K562 (cell line): ENCODE data around the gene MRPL54. TPM values are rescaled to one million over a fixed set of nuclear protein-coding genes. Genes with fewer than 3 reads are reported as not detected.

ENCODE experiments used
- ATF1 ChIP-seq, 2 experiments: fragments of 450-650 bp in 1 of 2; IDR thresholded peaks; 2 replicates each; pipeline ENCODE4 v1.6.1; 2016; ENCODE audit warnings: missing compliant biosample characterization in 1 of 2, missing genetic modification characterization in 1 of 2
- CXXC5 ChIP-seq: fragments of 250-450 bp; sonication (Bioruptor Pico); IDR thresholded peaks from 2 replicates; pipeline ENCODE4 v1.8.0; 2022; ENCODE audit warnings: inconsistent platforms, mild to moderate bottlenecking, moderate library complexity
- E2F3 ChIP-seq: fragments of 250-450 bp; sonication (Bioruptor Pico); IDR thresholded peaks from 2 replicates; pipeline ENCODE4 v1.4.0; 2020; ENCODE audit warnings: mild to moderate bottlenecking
- ERF ChIP-seq: fragments of 450-650 bp; formaldehyde crosslinking; IDR thresholded peaks from 2 replicates; pipeline ENCODE4 v1.4.0; 2020; ENCODE audit warnings: mild to moderate bottlenecking, mixed read lengths
- FOXO4 ChIP-seq: fragments of 450-650 bp; formaldehyde crosslinking; IDR thresholded peaks from 2 replicates; pipeline ENCODE4 v1.4.0; 2020; ENCODE audit warnings: mild to moderate bottlenecking, moderate library complexity
- NCOR1 ChIP-seq: fragments of 450-650 bp; IDR thresholded peaks from 2 replicates; pipeline ENCODE4 v1.6.1; 2016; ENCODE audit warnings: mild to moderate bottlenecking, moderate library complexity
- NR2C2 ChIP-seq, 2 experiments: fragments of 200-800 bp in 1 of 2; sonication (Bioruptor generic) in 1 of 2; sonication (generic) in 1 of 2; formaldehyde crosslinking in 1 of 2; IDR thresholded peaks; 2 replicates each; pipeline versions ENCODE4 v1.6.1 to v1.8.0; 2016 to 2022; ENCODE audit warnings: mild to moderate bottlenecking in 1 of 2, missing compliant biosample characterization in 1 of 2, missing genetic modification characterization in 1 of 2, missing genetic modification reagents in 1 of 2
- PATZ1 ChIP-seq: fragments of 250-450 bp; sonication (Bioruptor Pico); IDR thresholded peaks from 2 replicates; pipeline ENCODE4 v1.5.0; 2020; ENCODE audit warnings: mild to moderate bottlenecking, borderline replicate concordance
- RAD51 ChIP-seq: fragments of 450-650 bp; IDR thresholded peaks from 2 replicates; pipeline ENCODE4 v1.7.1; 2016; ENCODE audit warnings: low read depth, mild to moderate bottlenecking, borderline replicate concordance
- SREBF1 ChIP-seq: fragments of 150-350 bp; IDR thresholded peaks from 2 replicates; pipeline ENCODE4 v1.6.1; 2014; ENCODE audit warnings: antibody characterized with exemption, low read depth, low read length, borderline replicate concordance
- TAF15 ChIP-seq: fragments of 200-400 bp; formaldehyde crosslinking; IDR thresholded peaks from 2 replicates; pipeline ENCODE4 v1.6.1; 2017; ENCODE audit warnings: mild to moderate bottlenecking, low read depth, low read length, moderate library complexity
- TEAD2 ChIP-seq: fragments of 450-650 bp; IDR thresholded peaks from 2 replicates; pipeline ENCODE4 v1.6.1; 2016; ENCODE audit warnings: missing genetic modification characterization, control low read depth, missing compliant biosample characterization
- ZC3H8 ChIP-seq: fragments of 450-650 bp; IDR thresholded peaks from 2 replicates; pipeline ENCODE4 v1.6.1; 2017
- ZKSCAN1 ChIP-seq: fragments of 150-350 bp; IDR thresholded peaks from 2 replicates; pipeline ENCODE4 v1.6.1; 2016; ENCODE audit warnings: low read depth, low read length
- ZNF143 ChIP-seq: sonication (generic); formaldehyde crosslinking; IDR thresholded peaks from 2 replicates; pipeline ENCODE4 v1.9.0; 2022; ENCODE audit warnings: mild to moderate bottlenecking, missing genetic modification reagents
- ZNF282 ChIP-seq: sonication (generic); formaldehyde crosslinking; IDR thresholded peaks from 2 replicates; pipeline ENCODE4 v1.8.1; 2023; ENCODE audit warnings: missing genetic modification reagents
- ZNF696 ChIP-seq: fragments of 250-450 bp; sonication (Bioruptor Pico); conservative IDR thresholded peaks from 2 replicates; pipeline ENCODE4 v1.4.0; 2020; ENCODE audit warnings: mild to moderate bottlenecking, moderate library complexity
- ZSCAN29 ChIP-seq: fragments of 450-650 bp; IDR thresholded peaks from 2 replicates; pipeline ENCODE4 v1.6.1; 2017
- polyA plus RNA-seq, 8 experiments: library from polyadenylated mRNA; depleted of rRNA in 4 of 8; stranded (reverse) in 5 of 8; unstranded in 3 of 8; fragments of >200 nt; fragmentation: Nextera tagmentation in 2 of 8; fragmentation: Illumina TruSeq in 1 of 8; extraction: Ambion mirVana in 2 of 8; extraction: Trizol in 1 of 8; gene quantifications; 2 replicates each; pipeline versions ENCODE4 v1.2.1 to v1.2.3, GENCODE V29; 2011 to 2014; ENCODE audit warnings: inconsistent platforms in 1 of 8, missing spikeins in 1 of 8
- total RNA-seq, 7 experiments: library from RNA; depleted of rRNA in 6 of 7; stranded (reverse); fragments of >200 nt in 6 of 7; fragmentation: Illumina TruSeq in 2 of 7; extraction: Trizol in 2 of 7; gene quantifications; 2 replicates each; pipeline versions ENCODE4 v1.2.1 to v1.2.3, GENCODE V29; 2011 to 2021; ENCODE audit warnings: low replicate concordance in 1 of 7
- TF ChIP-seq, protein P1 (sequence below), 2 experiments: fragments of 450-650 bp; IDR thresholded peaks; 2 replicates each; pipeline ENCODE4 v1.6.1; 2018; ENCODE audit warnings: mild to moderate bottlenecking in 2 of 2, low read depth in 1 of 2; ENCODE audit not compliant: partially characterized antibody in 2 of 2
- TF ChIP-seq, protein P2 (sequence below): sonication (generic); formaldehyde crosslinking; IDR thresholded peaks from 2 replicates; pipeline ENCODE4 v1.8.0; 2022; ENCODE audit warnings: mild to moderate bottlenecking, missing genetic modification reagents

Gene MRPL54
- total and polyA plus RNA-seq, 9 of the 15 experiments (the other 6 are each of a cell fraction or from before 2014, with no cell fraction given) = 3.5 to 120 (median 56.9) TPM

DNA sequence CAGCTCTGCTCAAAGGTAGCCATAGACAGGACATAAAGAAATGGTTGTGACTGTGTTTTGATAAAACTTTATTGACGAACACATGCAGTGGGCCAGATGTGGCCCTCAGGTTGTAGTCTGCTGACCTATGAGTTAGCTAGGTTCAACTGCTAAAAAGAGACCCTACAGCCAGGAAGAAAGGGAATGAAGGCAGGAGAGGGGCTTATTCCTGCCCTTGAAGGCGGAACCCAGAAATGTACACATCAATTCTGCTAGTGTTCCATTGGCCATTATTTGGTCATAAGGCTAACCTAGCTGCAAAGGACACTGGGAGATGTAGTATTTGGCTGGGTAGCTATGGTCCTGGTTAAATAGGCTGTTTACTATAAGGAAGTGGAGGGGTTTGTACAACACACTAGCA lies 19.0 kb upstream of the MRPL54 start (continued):
- TF ChIP-seq, protein P1, sequence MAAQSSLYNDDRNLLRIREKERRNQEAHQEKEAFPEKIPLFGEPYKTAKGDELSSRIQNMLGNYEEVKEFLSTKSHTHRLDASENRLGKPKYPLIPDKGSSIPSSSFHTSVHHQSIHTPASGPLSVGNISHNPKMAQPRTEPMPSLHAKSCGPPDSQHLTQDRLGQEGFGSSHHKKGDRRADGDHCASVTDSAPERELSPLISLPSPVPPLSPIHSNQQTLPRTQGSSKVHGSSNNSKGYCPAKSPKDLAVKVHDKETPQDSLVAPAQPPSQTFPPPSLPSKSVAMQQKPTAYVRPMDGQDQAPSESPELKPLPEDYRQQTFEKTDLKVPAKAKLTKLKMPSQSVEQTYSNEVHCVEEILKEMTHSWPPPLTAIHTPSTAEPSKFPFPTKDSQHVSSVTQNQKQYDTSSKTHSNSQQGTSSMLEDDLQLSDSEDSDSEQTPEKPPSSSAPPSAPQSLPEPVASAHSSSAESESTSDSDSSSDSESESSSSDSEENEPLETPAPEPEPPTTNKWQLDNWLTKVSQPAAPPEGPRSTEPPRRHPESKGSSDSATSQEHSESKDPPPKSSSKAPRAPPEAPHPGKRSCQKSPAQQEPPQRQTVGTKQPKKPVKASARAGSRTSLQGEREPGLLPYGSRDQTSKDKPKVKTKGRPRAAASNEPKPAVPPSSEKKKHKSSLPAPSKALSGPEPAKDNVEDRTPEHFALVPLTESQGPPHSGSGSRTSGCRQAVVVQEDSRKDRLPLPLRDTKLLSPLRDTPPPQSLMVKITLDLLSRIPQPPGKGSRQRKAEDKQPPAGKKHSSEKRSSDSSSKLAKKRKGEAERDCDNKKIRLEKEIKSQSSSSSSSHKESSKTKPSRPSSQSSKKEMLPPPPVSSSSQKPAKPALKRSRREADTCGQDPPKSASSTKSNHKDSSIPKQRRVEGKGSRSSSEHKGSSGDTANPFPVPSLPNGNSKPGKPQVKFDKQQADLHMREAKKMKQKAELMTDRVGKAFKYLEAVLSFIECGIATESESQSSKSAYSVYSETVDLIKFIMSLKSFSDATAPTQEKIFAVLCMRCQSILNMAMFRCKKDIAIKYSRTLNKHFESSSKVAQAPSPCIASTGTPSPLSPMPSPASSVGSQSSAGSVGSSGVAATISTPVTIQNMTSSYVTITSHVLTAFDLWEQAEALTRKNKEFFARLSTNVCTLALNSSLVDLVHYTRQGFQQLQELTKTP (IDR thresholded peaks at IDR 0.05; ENCODE audit: low read depth in 1 of 2, partially characterized antibody in 2 of 2) = peak in 1 of 2 experiments; percentile 74
- TF ChIP-seq TAF15 (no peak), SREBF1 (no peak), ZNF282 (CRISPR knock-in tag) (no peak), ZSCAN29 (no peak), TEAD2 (tag) (0 out of 2 replicates have a peak, but pooled peaks have one; percentile 8), NR2C2 (CRISPR knock-in tag; IDR thresholded peaks at IDR 0.05) (peak; percentile 57; the same call in 1 of the 2 replicates), NR2C2 (tag; IDR thresholded peaks at IDR 0.05) (no peak), ZC3H8 (no peak), ATF1 (CRISPR knock-in tag; IDR thresholded peaks at IDR 0.05) (no peak), ATF1 (tag; IDR thresholded peaks at IDR 0.05) (peak; percentile 34; the same call in 1 of the 2 replicates), ZNF696 (no peak), RAD51 (peak; percentile 73; the same call in 1 of the 2 replicates), NCOR1 (no peak), E2F3 (CRISPR knock-in tag) (no peak), ERF (no peak), ZNF143 (CRISPR knock-in tag) (peak; percentile 82), ZKSCAN1 (peak; percentile 54; the same call in 1 of the 2 replicates), FOXO4 (CRISPR knock-in tag) (no peak), PATZ1 (CRISPR knock-in tag) (no peak), CXXC5 (CRISPR knock-in tag) (no peak)
- TF ChIP-seq, protein P2, sequence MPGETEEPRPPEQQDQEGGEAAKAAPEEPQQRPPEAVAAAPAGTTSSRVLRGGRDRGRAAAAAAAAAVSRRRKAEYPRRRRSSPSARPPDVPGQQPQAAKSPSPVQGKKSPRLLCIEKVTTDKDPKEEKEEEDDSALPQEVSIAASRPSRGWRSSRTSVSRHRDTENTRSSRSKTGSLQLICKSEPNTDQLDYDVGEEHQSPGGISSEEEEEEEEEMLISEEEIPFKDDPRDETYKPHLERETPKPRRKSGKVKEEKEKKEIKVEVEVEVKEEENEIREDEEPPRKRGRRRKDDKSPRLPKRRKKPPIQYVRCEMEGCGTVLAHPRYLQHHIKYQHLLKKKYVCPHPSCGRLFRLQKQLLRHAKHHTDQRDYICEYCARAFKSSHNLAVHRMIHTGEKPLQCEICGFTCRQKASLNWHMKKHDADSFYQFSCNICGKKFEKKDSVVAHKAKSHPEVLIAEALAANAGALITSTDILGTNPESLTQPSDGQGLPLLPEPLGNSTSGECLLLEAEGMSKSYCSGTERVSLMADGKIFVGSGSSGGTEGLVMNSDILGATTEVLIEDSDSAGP (CRISPR knock-in tag) = no peak
